Endodermal cell (in vitro differentiated cells): Measurements from ENCODE around the gene PSMD2. TPM values are rescaled to one million over a fixed set of nuclear protein-coding genes. Genes with fewer than 3 reads are reported as not detected.

Experiments used
- DNase-seq: peaks from one replicate; pipeline ENCODE4 v3.0.0-alpha.2; 2017
- H3K27ac ChIP-seq: 2 replicates; pipeline ENCODE4 v1.5.1; 2013; ENCODE audit warnings: mild to moderate bottlenecking, low read depth, low read length, moderate library complexity
- H3K27me3 ChIP-seq: 2 replicates; pipeline ENCODE4 v1.6.1; 2013; ENCODE audit warnings: mild to moderate bottlenecking, low read length, moderate library complexity; ENCODE audit not compliant: insufficient read depth, control insufficient read depth, poor library complexity, severe bottlenecking
- H3K36me3 ChIP-seq: 2 replicates; pipeline ENCODE4 v1.7.0; 2013; ENCODE audit warnings: mild to moderate bottlenecking, low read length, moderate library complexity; ENCODE audit not compliant: control insufficient read depth, insufficient read depth
- H3K4me1 ChIP-seq: one replicate; pipeline ENCODE4 v1.7.0; 2013; ENCODE audit warnings: low read length; ENCODE audit not compliant: control insufficient read depth, insufficient read depth
- H3K4me3 ChIP-seq: 2 replicates; pipeline ENCODE4 v1.5.1; 2013; ENCODE audit warnings: mild to moderate bottlenecking, low read length, moderate library complexity
- H3K9ac ChIP-seq: 2 replicates; pipeline ENCODE4 v1.6.1; 2013; ENCODE audit warnings: mild to moderate bottlenecking, low read length, moderate library complexity; ENCODE audit not compliant: poor library complexity, severe bottlenecking; ENCODE audit errors: extremely low read depth
- H3K9me3 ChIP-seq: 2 replicates; pipeline ENCODE4 v1.6.1; 2013; ENCODE audit warnings: mild to moderate bottlenecking, low read length, moderate library complexity; ENCODE audit not compliant: control insufficient read depth
- H3K27ac Mint-ChIP-seq: 2 replicates; pipeline ENCODE4 v1.8.0; 2020; ENCODE audit warnings: mixed read lengths
- H3K27me3 Mint-ChIP-seq: 2 replicates; pipeline ENCODE4 v1.8.0; 2021; ENCODE audit warnings: mild to moderate bottlenecking, mixed read lengths; ENCODE audit not compliant: insufficient read depth
- H3K36me3 Mint-ChIP-seq: 2 replicates; pipeline ENCODE4 v1.8.0; 2020; ENCODE audit warnings: low read depth, mixed read lengths
- H3K4me1 Mint-ChIP-seq: 2 replicates; pipeline ENCODE4 v1.8.0; 2020; ENCODE audit warnings: mixed read lengths
- H3K4me3 Mint-ChIP-seq: 2 replicates; pipeline ENCODE4 v1.8.0; 2020; ENCODE audit warnings: mild to moderate bottlenecking, moderate library complexity, mixed read lengths
- H3K9me3 Mint-ChIP-seq: 2 replicates; pipeline ENCODE4 v1.8.0; 2020; ENCODE audit warnings: mild to moderate bottlenecking, mixed read lengths
- WGBS, 2 experiments: methylation state at CpG; one replicate each; pipeline versions ENCODE4 v1.1.5 to v1.1.7; 2013; ENCODE audit warnings: missing lambda C conversion rate in 2 of 2, mixed read lengths in 1 of 2; ENCODE audit not compliant: insufficient coverage in 1 of 2, insufficient read length in 1 of 2; 5-methylcytosine and 5-hydroxymethylcytosine counted together
- total RNA-seq, 2 donors: library from RNA; stranded (reverse); fragmentation: NEBNext Ultra II Directional in 1 of 2; extraction: Animal tissue kit (Norgen Biotek cat#: 25700) in 1 of 2; gene quantifications; 2 replicates in 1 of 2; 3 replicates in 1 of 2; pipeline ENCODE4 v1.2.1, GENCODE V29; 2021
- TF ChIP-seq, protein P1 (sequence below): fragments of 200-600 bp; sonication (generic); conservative IDR thresholded peaks from 2 replicates; pipeline ENCODE4 v1.5.0; 2021; ENCODE audit warnings: antibody characterized with exemption, mild to moderate bottlenecking

Gene PSMD2
- total RNA-seq, 2 donors from 2014 or later = 332 TPM

DNA sequence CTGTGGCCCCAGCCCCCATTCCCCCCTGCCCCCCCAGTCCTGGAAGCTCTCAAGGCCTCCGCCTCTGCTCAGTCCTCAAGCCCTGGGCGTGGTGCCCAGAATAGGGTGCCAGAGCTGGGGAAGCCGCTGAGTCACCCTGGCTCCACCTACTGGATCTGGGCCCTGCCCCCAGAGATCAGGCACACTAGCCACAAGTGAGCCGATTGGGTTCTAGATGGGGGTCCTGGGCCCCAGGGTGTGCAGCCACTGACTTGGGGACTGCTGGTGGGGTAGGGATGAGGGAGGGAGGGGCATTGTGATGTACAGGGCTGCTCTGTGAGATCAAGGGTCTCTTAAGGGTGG is 21.0 kb downstream of the PSMD2 start:
- Mint-ChIP-seq H3K9me3 (no peaks in the 10 kb centered on the region), H3K4me3 (no peak overlapping the region), H3K36me3 (peaks cover 72% of the 10 kb centered on the region), H3K27me3 (no peaks in the 10 kb centered on the region), H3K27ac (no peak overlapping the region), H3K4me1 (peaks cover 22% of the 10 kb centered on the region)
- TF ChIP-seq, protein P1, sequence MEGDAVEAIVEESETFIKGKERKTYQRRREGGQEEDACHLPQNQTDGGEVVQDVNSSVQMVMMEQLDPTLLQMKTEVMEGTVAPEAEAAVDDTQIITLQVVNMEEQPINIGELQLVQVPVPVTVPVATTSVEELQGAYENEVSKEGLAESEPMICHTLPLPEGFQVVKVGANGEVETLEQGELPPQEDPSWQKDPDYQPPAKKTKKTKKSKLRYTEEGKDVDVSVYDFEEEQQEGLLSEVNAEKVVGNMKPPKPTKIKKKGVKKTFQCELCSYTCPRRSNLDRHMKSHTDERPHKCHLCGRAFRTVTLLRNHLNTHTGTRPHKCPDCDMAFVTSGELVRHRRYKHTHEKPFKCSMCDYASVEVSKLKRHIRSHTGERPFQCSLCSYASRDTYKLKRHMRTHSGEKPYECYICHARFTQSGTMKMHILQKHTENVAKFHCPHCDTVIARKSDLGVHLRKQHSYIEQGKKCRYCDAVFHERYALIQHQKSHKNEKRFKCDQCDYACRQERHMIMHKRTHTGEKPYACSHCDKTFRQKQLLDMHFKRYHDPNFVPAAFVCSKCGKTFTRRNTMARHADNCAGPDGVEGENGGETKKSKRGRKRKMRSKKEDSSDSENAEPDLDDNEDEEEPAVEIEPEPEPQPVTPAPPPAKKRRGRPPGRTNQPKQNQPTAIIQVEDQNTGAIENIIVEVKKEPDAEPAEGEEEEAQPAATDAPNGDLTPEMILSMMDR = no peak
- 95% methylated on average over 4 of the region's 4 CpGs; no CpG with 5 or more reads in 1 of the 2 experiments for WGBS, 2 experiments
- Histone ChIP-seq H3K36me3 (peaks cover 87% of the 10 kb centered on the region), H3K4me1 (peaks cover 5% of the 10 kb centered on the region), H3K4me3 (no peak overlapping the region), H3K9ac (no peak overlapping the region), H3K27ac (no peak overlapping the region), H3K9me3 (no peaks in the 10 kb centered on the region), H3K27me3 (no peaks in the 10 kb centered on the region)
- DNase-seq = no peak

DNA sequence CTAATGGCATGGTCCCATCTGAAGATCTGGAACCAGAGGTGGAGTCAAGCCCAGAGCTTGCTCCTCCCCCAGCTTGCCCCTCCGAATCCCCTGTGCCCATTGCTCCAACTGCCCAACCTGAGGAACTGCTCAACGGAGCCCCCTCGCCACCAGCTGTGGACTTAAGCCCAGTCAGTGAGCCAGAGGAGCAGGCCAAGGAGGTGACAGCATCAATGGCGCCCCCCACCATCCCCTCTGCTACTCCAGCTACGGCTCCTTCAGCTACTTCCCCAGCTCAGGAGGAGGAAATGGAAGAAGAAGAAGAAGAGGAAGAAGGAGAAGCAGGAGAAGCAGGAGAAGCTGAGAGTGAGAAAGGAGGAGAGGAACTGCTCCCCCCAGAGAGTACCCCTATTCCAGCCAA is 22.6 kb downstream of the PSMD2 start:
- Mint-ChIP-seq H3K4me1 (peaks cover 15% of the 10 kb centered on the region), H3K36me3 (peaks cover 86% of the 10 kb centered on the region), H3K4me3 (no peak overlapping the region), H3K27ac (no peak overlapping the region), H3K9me3 (no peaks in the 10 kb centered on the region), H3K27me3 (no peaks in the 10 kb centered on the region)
- Histone ChIP-seq H3K9ac (no peak overlapping the region), H3K4me1 (peaks cover 2% of the 10 kb centered on the region), H3K9me3 (no peaks in the 10 kb centered on the region), H3K36me3 (peaks cover 98% of the 10 kb centered on the region), H3K27me3 (no peaks in the 10 kb centered on the region), H3K4me3 (no peak overlapping the region), H3K27ac (no peak overlapping the region)
- WGBS, 2 experiments = 92% methylated on average over 4 of the region's 5 CpGs; no CpG with 5 or more reads in 1 of the 2 experiments
- TF ChIP-seq, protein P1 = no peak
- no peak for DNase-seq

DNA sequence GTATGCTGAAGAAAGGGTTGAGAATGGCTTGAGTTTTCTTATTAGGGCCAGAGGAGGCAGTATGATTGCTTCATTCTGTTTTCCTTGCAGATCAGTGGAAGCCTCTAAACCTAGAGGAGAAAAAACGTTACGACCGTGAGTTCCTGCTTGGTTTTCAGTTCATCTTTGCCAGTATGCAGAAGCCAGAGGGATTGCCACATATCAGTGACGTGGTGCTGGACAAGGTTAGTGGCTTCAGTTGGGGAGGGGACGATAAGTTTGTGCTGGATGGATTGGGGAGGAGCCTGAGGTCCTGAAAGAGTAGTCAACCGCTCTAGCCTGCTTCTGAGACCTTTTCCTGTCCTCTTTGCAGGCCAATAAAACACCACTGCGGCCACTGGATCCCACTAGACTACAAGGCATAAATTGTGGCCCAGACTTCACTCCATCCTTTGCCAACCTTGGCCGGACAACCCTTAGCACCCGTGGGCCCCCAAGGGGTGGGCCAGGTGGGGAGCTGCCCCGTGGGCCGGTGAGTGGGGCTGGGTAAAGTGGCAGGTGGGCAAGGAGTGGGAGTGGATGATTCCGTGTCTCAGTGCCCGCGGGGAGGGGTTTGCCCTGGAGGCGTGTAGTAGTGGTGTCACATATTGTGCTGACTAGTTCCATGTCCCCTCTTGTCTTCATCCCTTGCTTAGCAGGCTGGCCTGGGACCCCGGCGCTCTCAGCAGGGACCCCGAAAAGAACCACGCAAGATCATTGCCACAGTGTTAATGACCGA is 23.9 kb downstream of the PSMD2 start:
- no peak overlapping the region for H3K4me3 Mint-ChIP-seq
- Histone ChIP-seq H3K4me3 (no peak overlapping the region), H3K36me3 (peaks cover 98% of the 10 kb centered on the region), H3K4me1 (no peaks in the 10 kb centered on the region), H3K27me3 (no peaks in the 10 kb centered on the region), H3K27ac (no peak overlapping the region), H3K9me3 (no peaks in the 10 kb centered on the region), H3K9ac (no peak overlapping the region)
- DNase-seq = no peak
- H3K27me3 Mint-ChIP-seq = no peaks in the 10 kb centered on the region
- WGBS, 2 experiments = 93 to 95% methylated on average over 15 to 20 of the region's 20 CpGs
- H3K36me3 Mint-ChIP-seq = peaks cover 86% of the 10 kb centered on the region
- TF ChIP-seq, protein P1 = no peak
- H3K27ac Mint-ChIP-seq = peak overlapping the region; percentile 87
- H3K9me3 Mint-ChIP-seq = no peaks in the 10 kb centered on the region
- peaks cover 3% of the 10 kb centered on the region for H3K4me1 Mint-ChIP-seq
